HepG2 (cell line): ENCODE measurements around the gene UCN3.

Experiments used
- ATF7-NPFF ChIP-seq: sonication (generic); formaldehyde crosslinking; IDR thresholded peaks from 2 replicates; pipeline ENCODE4 v1.8.1; 2023; ENCODE audit warnings: mild to moderate bottlenecking, low read depth, missing genetic modification reagents, moderate library complexity
- CEBPB ChIP-seq: IDR thresholded peaks from 2 replicates; pipeline ENCODE4 v1.6.1; 2011; ENCODE audit warnings: low read depth, low read length, improper control_type of control experiment, borderline replicate concordance
- FOXJ3 ChIP-seq: sonication (generic); formaldehyde crosslinking; IDR thresholded peaks from 2 replicates; pipeline ENCODE4 v1.4.0; 2020; ENCODE audit warnings: missing genetic modification reagents, mild to moderate bottlenecking, borderline replicate concordance
- MAX ChIP-seq: IDR thresholded peaks from 2 replicates; pipeline ENCODE4 v1.6.1; 2012; ENCODE audit warnings: inconsistent platforms
- POLR2AphosphoS2 ChIP-seq: IDR thresholded peaks from 2 replicates; pipeline ENCODE4 v1.6.1; 2011; ENCODE audit warnings: low read depth, low read length, improper control_type of control experiment
- TGIF2 ChIP-seq: IDR thresholded peaks from 2 replicates; pipeline ENCODE4 v1.6.1; 2016; ENCODE audit warnings: control low read depth, missing compliant biosample characterization
- ZFX ChIP-seq: sonication (generic); formaldehyde crosslinking; IDR thresholded peaks from 2 replicates; pipeline ENCODE4 v1.4.0; 2020; ENCODE audit warnings: mild to moderate bottlenecking, low read depth, missing genetic modification reagents, moderate library complexity

GRCh38 chr10:5404208-5405041, 39.7 kb downstream of the UCN3 start, which contains the start of gene TUBAL3:
- no peak for TF ChIP-seq POLR2AphosphoS2
- no peak for TF ChIP-seq CEBPB
- no peak for TF ChIP-seq ZFX (CRISPR knock-in tag)
- TF ChIP-seq TGIF2 (CRISPR knock-in tag): no peak
- no peak for TF ChIP-seq MAX
- TF ChIP-seq FOXJ3: no peak
- no peak for TF ChIP-seq ATF7-NPFF (CRISPR knock-in tag)
